Ovary (tissue), 9 donors: ENCODE measurements around the gene GPR37. TPM values are rescaled to one million over a fixed set of nuclear protein-coding genes. Genes with fewer than 3 reads are reported as not detected.

Source experiments
- DNase-seq, 5 donors: peaks; one replicate each; pipeline ENCODE4 v3.0.0-alpha.2; 2019 to 2020
- H3K27ac ChIP-seq, 2 donors: fragments of 200-600 bp; one replicate each; pipeline versions ENCODE4 v1.5.1 to v1.8.0; 2019 to 2022
- H3K27me3 ChIP-seq: fragments of 200-600 bp; one replicate; pipeline ENCODE4 v1.8.0; 2022
- H3K36me3 ChIP-seq: fragments of 200-600 bp; sonication (generic); one replicate; pipeline ENCODE4 v1.5.1; 2019
- H3K4me1 ChIP-seq: one replicate; pipeline ENCODE4 v1.8.1; 2013; ENCODE audit warnings: mild to moderate bottlenecking, moderate library complexity; ENCODE audit not compliant: insufficient read depth
- H3K4me3 ChIP-seq: fragments of 200-600 bp; sonication (generic); one replicate; pipeline ENCODE4 v1.5.1; 2017
- H3K9me3 ChIP-seq, 2 donors: fragments of 200-600 bp in 1 of 2; sonication (generic) in 1 of 2; one replicate each; pipeline versions ENCODE4 v1.5.1 to v1.8.1; 2013 to 2019; ENCODE audit warnings: mild to moderate bottlenecking in 1 of 2, moderate library complexity in 1 of 2
- CTCF ChIP-seq, 3 donors: fragments of 450-650 bp in 2 of 3; fragments of 200-600 bp in 1 of 3; IDR thresholded peaks; one replicate each; pipeline versions ENCODE4 v1.5.1 to v1.8.0; 2016 to 2022; ENCODE audit warnings: antibody characterized with exemption in 3 of 3, mild to moderate bottlenecking in 1 of 3
- EP300 ChIP-seq: sonication (generic); formaldehyde crosslinking; IDR thresholded peaks from one replicate; pipeline ENCODE4 v1.6.1; 2017; ENCODE audit warnings: antibody characterized with exemption
- POLR2A ChIP-seq: fragments of 450-650 bp; IDR thresholded peaks from one replicate; pipeline ENCODE4 v1.6.1; 2017; ENCODE audit warnings: antibody characterized with exemption, mild to moderate bottlenecking, moderate library complexity
- WGBS, 3 donors: extraction: QIAGEN DNeasy Blood & Tissue Kit in 1 of 3; methylation state at CpG; one replicate each; pipeline versions ENCODE4 v1.1.5 to v1.1.7; 2013 to 2017; 5-methylcytosine and 5-hydroxymethylcytosine counted together
- intact Hi-C, 4 donors: fragments of 100-400 bp; cut with DNase I; formaldehyde crosslinking; loops; one replicate each; pipeline versions ENCODE4 v1.11.0 to v1.15.1; 2022 to 2023
- polyA plus RNA-seq, 2 donors: library from polyadenylated mRNA; stranded (reverse); fragments of 200-250 nt in 1 of 2; fragments of 350-450 nt in 1 of 2; fragmentation: Illumina TruSeq in 1 of 2; extraction: RNeasy Lipid Tissue Mini Kit (QIAGEN cat#74804) in 1 of 2; gene quantifications; one replicate each; pipeline ENCODE4 v1.2.3, GENCODE V29; 2013 to 2014
- total RNA-seq, 7 donors: library from RNA; depleted of rRNA in 2 of 7; stranded (reverse); fragments of >200 nt in 2 of 7; fragmentation: NEBNext Ultra II Directional in 3 of 7; extraction: Animal tissue kit (Norgen Biotek cat#: 25700) in 3 of 7; gene quantifications; one replicate each; pipeline versions ENCODE4 v1.1.0 to v1.2.4, GENCODE V29; 2016 to 2023
- donor health status: DM: no; HTN: no; CAD: no; lungs with moderate emphysema.
- donor health status: DM: no; HTN: no; CAD: no.
- donor health status: Bipolar disorder and iron deficiency.
- donor health status: DM: yes; HTN: yes; CAD: no.
- donor health status: DM: no; HTN: no; CAD: no.
- donor health status: DM: yes; HTN: yes; CAD: no.

The GPR37 gene
- total and polyA plus RNA-seq, 9 donors: 0.08 to 2.1 (median 0.22) TPM; not detected in 1

- 78 to 83% (median 81%) methylated on average over 5 of the region's 5 CpGs for WGBS, 3 donors
- H3K27ac ChIP-seq: no peak overlapping the region
- no peaks in the 10 kb centered on the region for H3K9me3 ChIP-seq
- no peak for DNase-seq
- intact Hi-C loops: no loop called here
- H3K27me3 ChIP-seq: no peaks in the 10 kb centered on the region
- no peaks in the 10 kb centered on the region for H3K36me3 ChIP-seq
- H3K4me3 ChIP-seq: no peak overlapping the region
- no peak for TF ChIP-seq EP300
- TF ChIP-seq CTCF (IDR thresholded peaks at IDR 0.05): no peak
- no peak for TF ChIP-seq POLR2A
- no peaks in the 10 kb centered on the region for H3K4me1 ChIP-seq
Observed at GRCh38 chr7:124783271-124783670, 17.7 kb upstream of the GPR37 start.

GRCh38 chr7:124781907-124782734, 16.5 kb upstream of the GPR37 start:
- Histone ChIP-seq H3K27me3 (no peaks in the 10 kb centered on the region), H3K27ac (no peak overlapping the region), H3K4me3 (no peak overlapping the region), H3K4me1 (no peaks in the 10 kb centered on the region), H3K9me3 (no peaks in the 10 kb centered on the region), H3K36me3 (no peaks in the 10 kb centered on the region)
- TF ChIP-seq EP300: no peak
- no peak for TF ChIP-seq CTCF (IDR thresholded peaks at IDR 0.05)
- no peak for TF ChIP-seq POLR2A
- intact Hi-C loops: no loop called here
- DNase-seq: no peak
- 61 to 68% (median 66%) methylated on average over 12 of the region's 12 CpGs for WGBS, 3 donors

DNA sequence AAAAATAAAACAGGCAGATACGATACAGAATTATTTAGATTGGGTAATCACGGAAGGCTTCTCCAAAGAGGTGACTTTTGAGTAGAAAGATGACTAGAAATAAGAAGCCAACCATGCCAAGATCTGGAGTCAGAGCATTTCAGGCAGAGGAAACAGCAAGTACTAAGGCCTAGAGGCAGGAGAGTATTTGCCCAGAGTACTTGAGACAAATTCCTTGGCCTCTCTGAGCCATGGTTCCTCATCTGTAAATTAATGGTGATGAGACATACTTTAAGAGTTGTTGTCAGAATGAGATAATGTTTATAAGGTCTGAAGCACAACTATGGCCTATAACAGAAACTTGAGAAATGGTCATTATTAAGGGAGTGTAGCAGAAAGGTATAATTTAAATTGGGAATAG, 15.8 kb upstream of the GPR37 start:
- H3K36me3 ChIP-seq: no peaks in the 10 kb centered on the region
- no peaks in the 10 kb centered on the region for H3K9me3 ChIP-seq
- no peak for DNase-seq
- no peak overlapping the region for H3K27ac ChIP-seq
- intact Hi-C loops: no loop called here
- H3K27me3 ChIP-seq: no peaks in the 10 kb centered on the region
- WGBS, 3 donors: 88 to 96% (median 92%) methylated on average over 2 of the region's 2 CpGs
- H3K4me1 ChIP-seq: no peaks in the 10 kb centered on the region
- TF ChIP-seq EP300 (no peak), POLR2A (no peak), CTCF (IDR thresholded peaks at IDR 0.05) (no peak)
- H3K4me3 ChIP-seq: no peak overlapping the region

- intact Hi-C loops: no loop called here
- TF ChIP-seq EP300 (no peak), POLR2A (no peak), CTCF (IDR thresholded peaks at IDR 0.05) (no peak)
- Histone ChIP-seq H3K27ac (no peak overlapping the region), H3K36me3 (no peaks in the 10 kb centered on the region), H3K4me3 (no peak overlapping the region), H3K9me3 (no peaks in the 10 kb centered on the region), H3K4me1 (no peaks in the 10 kb centered on the region), H3K27me3 (no peaks in the 10 kb centered on the region)
- DNase-seq: no peak
- 89 to 100% (median 95%) methylated on average over 1 of the region's 1 CpG for WGBS, 3 donors
Observed at GRCh38 chr7:124780608-124781007, 15.0 kb upstream of the GPR37 start.
